K562 (cell line): ENCODE results near the gene ZBTB22. TPM values are rescaled to one million over a fixed set of nuclear protein-coding genes. Genes with fewer than 3 reads are reported as not detected.

Experiments
- BCOR ChIP-seq: fragments of 450-650 bp; IDR thresholded peaks from 2 replicates; pipeline ENCODE4 v1.6.1; 2016
- CAMTA2 ChIP-seq: fragments of 250-450 bp; sonication (Bioruptor Pico); conservative IDR thresholded peaks from 2 replicates; pipeline ENCODE4 v1.5.1; 2022
- DACH1 ChIP-seq: fragments of 450-650 bp; IDR thresholded peaks from 2 replicates; pipeline ENCODE4 v1.6.1; 2018; ENCODE audit not compliant: partially characterized antibody
- GATAD2A ChIP-seq: fragments of 450-650 bp; IDR thresholded peaks from 2 replicates; pipeline ENCODE4 v1.6.1; 2017
- HDAC3 ChIP-seq: fragments of 450-650 bp; IDR thresholded peaks from 2 replicates; pipeline ENCODE4 v1.6.1; 2018; ENCODE audit warnings: borderline replicate concordance, mild to moderate bottlenecking, moderate library complexity; ENCODE audit not compliant: partially characterized antibody
- ILK ChIP-seq: fragments of 450-650 bp; IDR thresholded peaks from 2 replicates; pipeline ENCODE4 v1.6.1; 2016; ENCODE audit warnings: missing genetic modification characterization, low read depth, mild to moderate bottlenecking, missing compliant biosample characterization, moderate library complexity, borderline replicate concordance
- MED1 ChIP-seq: sonication (generic); formaldehyde crosslinking; IDR thresholded peaks from 2 replicates; pipeline ENCODE4 v1.8.1; 2023; ENCODE audit warnings: missing genetic modification reagents, borderline replicate concordance
- MTA2 ChIP-seq: fragments of 450-650 bp; IDR thresholded peaks from 2 replicates; pipeline ENCODE4 v1.6.1; 2016; ENCODE audit warnings: low read depth
- NR3C1 ChIP-seq: sonication (generic); formaldehyde crosslinking; IDR thresholded peaks from 2 replicates; pipeline ENCODE4 v1.8.1; 2022; ENCODE audit warnings: missing genetic modification reagents
- PTBP1 ChIP-seq: fragments of 200-400 bp; formaldehyde crosslinking; IDR thresholded peaks from 2 replicates; pipeline ENCODE4 v1.6.1; 2017; ENCODE audit warnings: low read depth, low read length
- RBM39 ChIP-seq: fragments of 200-400 bp; formaldehyde crosslinking; optimal IDR thresholded peaks from 2 replicates; pipeline ENCODE3; 2018; ENCODE audit warnings: low read depth, low read length
- SIRT6 ChIP-seq: IDR thresholded peaks from one replicate; pipeline ENCODE4 v1.6.1; 2012; ENCODE audit warnings: low read depth, mild to moderate bottlenecking, control low read depth, inconsistent platforms, low read length, moderate library complexity
- SLC30A9 ChIP-seq: fragments of 250-450 bp; sonication (Bioruptor Pico); IDR thresholded peaks from 2 replicates; pipeline ENCODE4 v1.8.0; 2022; ENCODE audit warnings: mild to moderate bottlenecking, moderate library complexity
- SMAD2 ChIP-seq: fragments of 150-350 bp; IDR thresholded peaks from 2 replicates; pipeline ENCODE4 v1.6.1; 2014; ENCODE audit warnings: low read depth, mild to moderate bottlenecking, low read length
- SMARCC2 ChIP-seq: fragments of 450-650 bp; IDR thresholded peaks from 2 replicates; pipeline ENCODE4 v1.6.1; 2017; ENCODE audit warnings: antibody characterized with exemption, moderate library complexity, mild to moderate bottlenecking, low read depth
- TRIM28 ChIP-seq: fragments of 450-650 bp; IDR thresholded peaks from 2 replicates; pipeline ENCODE4 v1.6.1; 2017
- VEZF1 ChIP-seq: fragments of 200-800 bp; sonication (Bioruptor generic); IDR thresholded peaks from 2 replicates; pipeline ENCODE4 v1.6.1; 2017; ENCODE audit warnings: missing genetic modification characterization, missing compliant biosample characterization
- ZFP36 ChIP-seq: fragments of 150-350 bp; IDR thresholded peaks from 2 replicates; pipeline ENCODE4 v1.6.1; 2018; ENCODE audit warnings: low read length, low read depth; ENCODE audit not compliant: partially characterized antibody
- ZNF197 ChIP-seq: fragments of 200-800 bp; sonication (Bioruptor generic); IDR thresholded peaks from 2 replicates; pipeline ENCODE4 v1.6.1; 2016; ENCODE audit warnings: low read depth, missing genetic modification characterization, missing compliant biosample characterization
- ZNF384 ChIP-seq: IDR thresholded peaks from 2 replicates; pipeline ENCODE4 v1.6.1; 2012; ENCODE audit warnings: low read depth, low read length, improper control_type of control experiment
- ZNF444 ChIP-seq: fragments of 250-450 bp; sonication (Bioruptor Pico); IDR thresholded peaks from 2 replicates; pipeline ENCODE4 v1.4.0; 2020; ENCODE audit warnings: mild to moderate bottlenecking, moderate library complexity
- ZNF695 ChIP-seq: fragments of 450-650 bp; formaldehyde crosslinking; IDR thresholded peaks from 2 replicates; pipeline ENCODE4 v1.4.0; 2020; ENCODE audit warnings: mild to moderate bottlenecking, moderate library complexity
- ZNF717 ChIP-seq: fragments of 250-450 bp; sonication (Bioruptor Pico); IDR thresholded peaks from 2 replicates; pipeline ENCODE4 v1.5.0; 2021
- ZSCAN32 ChIP-seq: fragments of 450-650 bp; formaldehyde crosslinking; IDR thresholded peaks from 2 replicates; pipeline ENCODE4 v1.4.0; 2020; ENCODE audit warnings: mild to moderate bottlenecking, moderate library complexity
- polyA plus RNA-seq, 8 experiments: library from polyadenylated mRNA; depleted of rRNA in 4 of 8; stranded (reverse) in 5 of 8; unstranded in 3 of 8; fragments of >200 nt; fragmentation: Nextera tagmentation in 2 of 8; fragmentation: Illumina TruSeq in 1 of 8; extraction: Ambion mirVana in 2 of 8; extraction: Trizol in 1 of 8; gene quantifications; 2 replicates each; pipeline versions ENCODE4 v1.2.1 to v1.2.3, GENCODE V29; 2011 to 2014; ENCODE audit warnings: inconsistent platforms in 1 of 8, missing spikeins in 1 of 8
- total RNA-seq, 7 experiments: library from RNA; depleted of rRNA in 6 of 7; stranded (reverse); fragments of >200 nt in 6 of 7; fragmentation: Illumina TruSeq in 2 of 7; extraction: Trizol in 2 of 7; gene quantifications; 2 replicates each; pipeline versions ENCODE4 v1.2.1 to v1.2.3, GENCODE V29; 2011 to 2021; ENCODE audit warnings: low replicate concordance in 1 of 7
- TF ChIP-seq, protein P1 (sequence below): fragments of 150-350 bp; conservative IDR thresholded peaks from 2 replicates; pipeline ENCODE4 v1.6.1; 2014; ENCODE audit warnings: low read length
- TF ChIP-seq, protein P2 (sequence below): IDR thresholded peaks from 2 replicates; pipeline ENCODE4 v1.6.1; 2012; ENCODE audit warnings: low read depth, low read length, improper control_type of control experiment, borderline replicate concordance

Gene ZBTB22
- total and polyA plus RNA-seq, 9 of the 15 experiments (the other 6 are each of a cell fraction or from before 2014, with no cell fraction given) = 0.21 to 11.9 (median 7.1) TPM

- TF ChIP-seq SMAD2 (no peak), RBM39 (peak; percentile 14), MTA2 (no peak), VEZF1 (CRISPR knock-in tag) (no peak), SLC30A9 (CRISPR knock-in tag) (no peak), DACH1 (peak; percentile 31), HDAC3 (peak; percentile 16), ZFP36 (peak; percentile 98), PTBP1 (peak; percentile 83; the same call in 1 of the 2 replicates), TRIM28 (no peak), ZNF717 (CRISPR knock-in tag) (no peak), ILK (tag) (no peak), MED1 (CRISPR knock-in tag) (no peak), ZSCAN32 (CRISPR knock-in tag) (no peak), SMARCC2 (0 out of 2 replicates have a peak, but pooled peaks have one; percentile 15), GATAD2A (no peak), ZNF384 (no peak), ZNF695 (no peak), ZNF444 (CRISPR knock-in tag) (no peak), CAMTA2 (CRISPR knock-in tag) (no peak), NR3C1 (no peak), ZNF197 (CRISPR knock-in tag) (no peak), BCOR (peak; percentile 96), SIRT6 (no peak)
- TF ChIP-seq, protein P1, sequence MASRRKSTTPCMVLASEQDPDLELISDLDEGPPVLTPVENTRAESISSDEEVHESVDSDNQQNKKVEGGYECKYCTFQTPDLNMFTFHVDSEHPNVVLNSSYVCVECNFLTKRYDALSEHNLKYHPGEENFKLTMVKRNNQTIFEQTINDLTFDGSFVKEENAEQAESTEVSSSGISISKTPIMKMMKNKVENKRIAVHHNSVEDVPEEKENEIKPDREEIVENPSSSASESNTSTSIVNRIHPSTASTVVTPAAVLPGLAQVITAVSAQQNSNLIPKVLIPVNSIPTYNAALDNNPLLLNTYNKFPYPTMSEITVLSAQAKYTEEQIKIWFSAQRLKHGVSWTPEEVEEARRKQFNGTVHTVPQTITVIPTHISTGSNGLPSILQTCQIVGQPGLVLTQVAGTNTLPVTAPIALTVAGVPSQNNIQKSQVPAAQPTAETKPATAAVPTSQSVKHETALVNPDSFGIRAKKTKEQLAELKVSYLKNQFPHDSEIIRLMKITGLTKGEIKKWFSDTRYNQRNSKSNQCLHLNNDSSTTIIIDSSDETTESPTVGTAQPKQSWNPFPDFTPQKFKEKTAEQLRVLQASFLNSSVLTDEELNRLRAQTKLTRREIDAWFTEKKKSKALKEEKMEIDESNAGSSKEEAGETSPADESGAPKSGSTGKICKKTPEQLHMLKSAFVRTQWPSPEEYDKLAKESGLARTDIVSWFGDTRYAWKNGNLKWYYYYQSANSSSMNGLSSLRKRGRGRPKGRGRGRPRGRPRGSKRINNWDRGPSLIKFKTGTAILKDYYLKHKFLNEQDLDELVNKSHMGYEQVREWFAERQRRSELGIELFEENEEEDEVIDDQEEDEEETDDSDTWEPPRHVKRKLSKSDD = no peak
- TF ChIP-seq, protein P2, sequence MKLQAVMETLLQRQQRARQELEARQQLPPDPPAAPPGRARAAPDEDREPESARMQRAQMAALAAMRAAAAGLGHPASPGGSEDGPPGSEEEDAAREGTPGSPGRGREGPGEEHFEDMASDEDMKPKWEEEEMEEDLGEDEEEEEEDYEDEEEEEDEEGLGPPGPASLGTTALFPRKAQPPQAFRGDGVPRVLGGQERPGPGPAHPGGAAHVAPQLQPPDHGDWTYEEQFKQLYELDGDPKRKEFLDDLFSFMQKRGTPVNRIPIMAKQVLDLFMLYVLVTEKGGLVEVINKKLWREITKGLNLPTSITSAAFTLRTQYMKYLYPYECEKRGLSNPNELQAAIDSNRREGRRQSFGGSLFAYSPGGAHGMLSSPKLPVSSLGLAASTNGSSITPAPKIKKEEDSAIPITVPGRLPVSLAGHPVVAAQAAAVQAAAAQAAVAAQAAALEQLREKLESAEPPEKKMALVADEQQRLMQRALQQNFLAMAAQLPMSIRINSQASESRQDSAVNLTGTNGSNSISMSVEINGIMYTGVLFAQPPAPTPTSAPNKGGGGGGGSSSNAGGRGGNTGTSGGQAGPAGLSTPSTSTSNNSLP = no peak
Observed at GRCh38 chr6:33271117-33271467, 46.5 kb downstream of the ZBTB22 start (continued).
